ENCODE measurements around the gene TTC31.

DNA sequence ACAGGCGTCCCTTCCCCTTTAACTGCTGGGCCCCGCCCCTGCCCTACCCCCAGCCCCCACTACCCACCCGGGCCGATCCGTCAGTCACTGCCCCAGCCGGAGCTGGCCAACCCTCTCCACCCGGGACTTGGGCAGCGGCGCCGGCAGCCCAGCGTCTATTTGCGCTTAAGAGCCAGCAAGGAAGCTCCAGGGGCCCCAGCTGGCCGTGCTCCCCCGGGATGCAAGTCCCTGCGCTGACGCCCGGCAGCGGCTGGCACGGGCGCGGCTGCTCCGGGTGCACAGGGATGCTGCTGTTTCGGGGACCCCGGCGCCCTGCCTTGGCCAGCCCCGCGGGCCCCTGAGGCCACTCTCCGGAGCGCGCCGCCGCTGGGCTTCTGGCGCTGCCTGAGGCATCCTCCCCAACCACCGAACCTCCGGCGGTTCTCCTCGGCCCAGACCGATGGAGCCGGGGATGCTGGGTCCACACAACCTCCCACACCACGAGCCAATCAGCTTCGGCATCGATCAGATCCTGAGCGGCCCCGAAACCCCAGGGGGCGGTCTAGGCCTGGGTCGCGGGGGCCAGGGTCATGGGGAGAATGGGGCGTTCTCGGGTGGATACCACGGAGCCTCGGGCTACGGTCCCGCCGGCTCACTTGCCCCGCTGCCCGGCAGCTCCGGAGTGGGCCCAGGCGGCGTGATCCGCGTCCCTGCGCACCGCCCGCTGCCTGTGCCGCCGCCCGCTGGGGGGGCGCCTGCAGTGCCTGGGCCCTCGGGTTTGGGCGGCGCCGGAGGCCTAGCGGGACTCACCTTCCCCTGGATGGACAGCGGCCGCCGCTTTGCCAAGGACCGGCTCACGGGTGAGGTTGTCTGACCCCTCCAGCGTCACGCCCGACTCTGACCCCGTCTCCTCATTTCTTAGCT, 31.7 kb downstream of the TTC31 start, which contains the start of gene TLX2:
- no peak for TF ChIP-seq POLR2AphosphoS5 (IDR thresholded peaks at IDR 0.05)
- no peak for TF ChIP-seq CTCF (IDR thresholded peaks at IDR 0.05)

All from stomach (tissue), 4 donors.